HG02870 (cell line): Measurements from ENCODE around the gene ANK2.
"Not testable (repeated sequence)": the region's sequence is repeated elsewhere in the genome, so short reads cannot be mapped to it uniquely, and the experiment has no call there.

Experiments used
- ATAC-seq: cut with Tn5 transposase; IDR thresholded peaks from one replicate; pipeline ENCODE4 v1.9.1; 2021; ENCODE audit warnings: mild to moderate bottlenecking, moderate library complexity; ENCODE audit not compliant: unreplicated experiment

ANK2 gene

DNA sequence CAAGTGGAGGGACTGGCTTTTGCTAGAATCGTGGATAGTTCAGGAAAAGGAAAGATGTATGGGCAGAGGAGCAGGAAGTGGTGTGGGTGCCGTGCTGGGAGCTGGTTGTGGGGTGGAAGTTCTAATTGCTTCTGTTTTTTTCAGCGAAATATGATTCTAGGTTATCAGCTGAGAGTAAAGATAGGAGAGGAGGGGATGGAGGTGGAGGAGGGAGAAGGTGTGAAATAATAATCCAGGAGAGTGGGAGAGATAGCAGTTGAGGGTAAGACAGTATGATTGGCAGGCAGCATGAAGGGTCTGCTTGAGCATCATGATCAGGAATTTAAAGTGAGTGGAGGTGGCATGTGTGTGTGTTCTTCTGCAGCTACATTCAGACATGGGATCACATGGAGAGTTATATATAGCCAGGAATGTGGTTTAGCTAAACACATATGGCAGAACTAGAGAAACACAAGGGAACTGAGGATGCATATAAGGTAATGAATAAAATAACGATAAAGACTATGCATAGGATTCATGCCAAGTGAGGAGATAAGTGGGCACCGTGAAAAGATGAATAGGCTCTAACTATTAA is 133.7 kb downstream of the ANK2 start:
- no peak for ATAC-seq

DNA sequence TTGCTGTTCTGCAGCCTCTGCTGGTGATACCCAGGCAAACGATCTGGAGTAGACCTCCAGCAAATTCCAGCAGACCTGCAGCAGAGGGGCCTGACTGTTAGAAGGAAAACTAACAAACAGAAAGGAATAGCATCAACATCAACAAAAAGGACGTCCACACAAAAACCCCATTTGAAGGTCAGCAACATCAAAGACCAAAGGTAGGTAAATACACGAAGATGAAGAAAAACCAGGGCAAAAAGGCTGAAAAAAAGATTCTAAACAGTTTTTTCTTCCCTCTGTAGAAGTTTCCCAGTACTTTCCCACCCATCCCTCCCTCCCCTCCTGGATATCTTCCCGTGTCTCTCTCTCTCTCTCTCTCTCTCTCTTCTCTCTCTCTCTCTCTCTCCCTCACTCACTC is 136.8 kb downstream of the ANK2 start:
- not testable (repeated sequence) for ATAC-seq

DNA sequence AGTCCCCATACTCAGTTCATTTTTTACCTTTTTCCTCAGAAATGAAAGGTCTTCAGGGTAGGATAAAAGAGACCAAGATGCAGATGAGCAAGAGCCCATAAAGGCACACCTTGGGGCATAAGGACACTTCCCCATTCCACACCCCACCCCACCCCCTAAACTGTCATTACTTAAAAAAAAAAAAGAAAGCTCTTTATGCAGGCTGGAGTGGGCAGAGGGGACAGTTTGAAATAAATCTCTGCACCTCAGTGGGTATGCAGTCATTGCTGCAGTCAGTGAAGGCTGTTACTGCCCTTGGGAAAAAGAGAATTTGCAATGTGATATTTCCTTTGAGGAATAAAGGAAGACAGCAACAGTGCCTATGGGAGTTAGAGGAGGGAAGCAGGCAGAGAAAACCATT is 137.5 kb downstream of the ANK2 start:
- ATAC-seq = no peak

DNA sequence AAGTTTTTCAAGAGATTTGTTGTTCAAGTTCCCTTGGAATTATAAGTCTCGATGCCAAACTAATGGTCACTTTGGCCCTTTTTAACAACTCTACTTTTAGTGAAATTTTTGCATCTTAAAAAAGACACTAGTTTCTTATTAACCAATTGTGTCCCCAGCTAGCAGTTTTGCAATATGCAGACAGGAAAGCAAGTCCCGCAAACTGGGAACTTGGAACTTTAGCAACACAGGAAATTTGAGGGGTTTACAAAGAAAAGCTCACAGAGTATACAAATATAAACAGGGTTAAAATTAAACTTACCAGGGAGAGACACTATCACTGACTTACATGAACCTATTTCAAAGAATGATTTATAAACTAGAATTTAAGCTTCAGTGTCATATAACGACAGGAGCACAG is 137.9 kb downstream of the ANK2 start:
- ATAC-seq = no peak

DNA sequence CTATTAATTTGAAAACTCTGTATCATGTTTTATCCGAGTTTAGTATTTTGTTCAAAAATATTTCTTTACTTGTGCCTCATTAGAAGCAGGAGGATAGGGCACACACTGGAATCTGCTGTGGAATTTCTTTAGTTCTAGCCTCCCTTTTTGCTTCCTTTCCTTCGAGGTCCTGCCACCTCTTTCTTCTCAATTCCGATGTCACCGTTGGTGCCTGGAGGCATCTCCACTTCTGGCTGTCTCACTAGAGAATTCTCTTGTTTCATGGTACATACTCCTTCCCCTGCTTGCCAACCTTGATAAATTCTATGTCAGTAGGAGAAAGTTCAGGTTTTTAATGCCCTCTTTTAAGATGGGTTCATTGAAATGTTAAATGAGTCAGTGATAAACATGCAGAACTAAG is 140.1 kb downstream of the ANK2 start:
- ATAC-seq = no peak

DNA sequence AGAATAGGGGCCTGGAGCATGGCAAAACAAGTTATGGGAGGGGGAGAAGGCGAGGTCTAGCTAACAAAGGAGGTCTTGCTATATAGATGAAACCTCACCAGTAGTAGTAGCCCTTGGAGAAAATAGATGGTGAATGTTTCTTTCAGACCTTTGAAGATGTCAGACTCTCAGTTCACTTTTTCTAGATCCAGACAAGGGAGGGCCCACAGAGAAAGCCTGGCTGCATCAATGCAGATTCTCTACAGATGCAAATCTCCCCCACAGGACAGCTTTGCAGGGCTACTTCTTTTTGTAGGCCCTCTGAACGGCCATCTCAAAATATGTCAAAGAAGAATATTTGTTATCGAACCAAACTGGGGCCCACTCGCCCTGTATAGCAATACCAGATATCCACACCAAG is 159.7 kb downstream of the ANK2 start:
- ATAC-seq = peak; percentile 73

DNA sequence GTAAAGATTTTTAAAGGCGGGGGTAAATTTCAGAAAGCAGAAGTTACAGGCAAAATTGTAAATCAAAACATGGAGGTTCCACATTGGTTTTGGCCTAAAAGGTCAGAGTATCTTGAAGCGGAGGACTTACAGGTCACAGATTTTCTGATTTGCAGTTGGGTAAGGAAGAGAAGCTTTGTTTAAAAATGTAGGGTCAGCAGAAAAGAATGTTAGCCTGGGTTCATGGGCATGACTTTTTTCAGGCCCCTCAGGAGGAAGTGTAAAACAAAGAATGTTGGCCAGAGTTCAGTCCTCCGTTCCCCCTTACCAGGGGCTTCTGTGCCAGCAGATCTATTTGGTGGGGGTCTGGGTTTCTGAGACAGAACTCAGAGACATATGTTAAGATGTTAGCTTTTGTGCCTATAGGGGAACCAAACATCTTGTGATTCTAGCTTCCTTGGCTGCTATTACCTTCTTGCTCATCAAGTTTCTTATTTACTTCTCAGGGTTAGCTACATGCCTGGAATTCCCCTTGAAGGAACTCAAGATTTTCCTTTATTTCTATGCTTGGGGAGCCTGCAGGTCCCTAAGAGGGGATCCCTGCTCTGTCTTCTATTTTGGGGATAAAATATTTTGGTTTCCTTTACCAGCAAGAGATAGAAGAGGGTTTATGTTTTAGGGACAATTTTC is 160.3 kb downstream of the ANK2 start:
- no peak for ATAC-seq

DNA sequence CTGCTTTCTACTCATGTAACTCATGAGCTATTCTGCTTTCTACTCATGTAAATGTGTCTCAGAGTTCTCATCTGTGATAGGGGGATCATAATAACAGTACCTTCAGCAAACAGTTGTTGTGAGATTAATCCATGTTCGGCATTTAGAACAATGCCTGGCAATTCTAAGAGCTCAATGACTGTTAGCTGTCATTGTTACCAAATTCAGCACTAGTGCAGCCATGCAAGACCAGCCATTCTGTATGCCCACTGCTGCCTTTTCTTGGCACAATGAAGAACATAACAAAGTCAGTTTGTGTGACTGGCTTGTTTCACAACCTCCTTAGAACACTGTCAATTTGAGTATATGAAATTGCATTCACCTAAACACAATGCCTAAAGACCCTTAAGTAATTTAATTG is 163.2 kb downstream of the ANK2 start:
- ATAC-seq = no peak

DNA sequence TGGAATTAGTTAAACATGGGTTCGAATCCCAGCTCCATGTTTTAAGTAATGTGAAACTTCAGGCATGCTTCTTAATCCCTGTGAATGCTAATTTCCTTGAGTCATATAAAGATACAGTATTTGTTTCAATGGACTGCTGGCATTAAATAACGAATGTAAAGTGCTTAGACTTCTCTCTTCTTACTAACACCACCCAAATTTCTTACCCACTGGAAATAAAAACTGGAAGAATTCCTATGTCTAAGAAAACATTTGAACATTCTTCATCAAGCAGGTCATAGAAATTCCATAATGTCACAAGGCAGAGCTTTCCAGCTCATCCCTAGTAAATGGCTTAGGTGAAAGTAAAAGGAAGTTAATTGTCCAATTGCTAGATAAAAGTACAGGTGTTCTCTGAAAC is 172.5 kb downstream of the ANK2 start:
- no peak for ATAC-seq

DNA sequence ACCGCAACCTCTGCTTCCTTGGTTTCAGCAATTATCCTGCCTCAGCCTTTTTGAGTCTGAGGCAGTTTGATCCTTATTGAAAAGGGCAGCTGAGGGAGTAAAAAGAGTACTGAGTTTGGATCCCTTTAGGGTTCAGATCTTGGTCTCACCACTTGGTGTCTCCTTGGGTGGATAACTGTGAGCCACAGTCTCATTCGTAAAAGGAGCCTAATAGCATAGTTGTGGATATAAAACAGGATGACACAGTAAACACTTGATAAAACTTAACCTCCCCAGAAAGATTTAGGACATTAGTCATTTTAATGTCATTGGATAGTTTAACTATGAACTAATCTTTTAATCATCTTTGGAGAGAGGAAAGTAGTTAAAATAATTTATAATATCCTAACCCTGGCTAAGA is 173.0 kb downstream of the ANK2 start:
- no peak for ATAC-seq

DNA sequence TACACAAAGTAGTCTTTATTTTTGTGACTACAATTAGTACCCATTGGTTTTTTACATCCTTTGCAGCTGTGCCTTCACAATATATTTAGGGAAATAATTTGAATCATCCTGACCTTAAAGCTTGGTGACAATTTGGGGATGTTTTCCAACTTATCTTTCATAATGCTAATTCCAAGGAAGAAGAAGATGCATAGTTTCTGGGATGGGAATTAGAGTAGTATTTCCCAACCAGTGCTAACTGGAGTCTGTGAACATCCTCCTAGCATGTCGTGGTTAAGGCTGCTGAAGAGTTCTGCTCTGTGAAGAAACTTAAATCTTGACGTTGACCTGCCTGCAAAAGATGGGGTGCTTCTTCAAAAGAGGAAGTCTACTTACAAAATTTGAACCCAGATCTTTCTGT is 173.5 kb downstream of the ANK2 start:
- no peak for ATAC-seq

DNA sequence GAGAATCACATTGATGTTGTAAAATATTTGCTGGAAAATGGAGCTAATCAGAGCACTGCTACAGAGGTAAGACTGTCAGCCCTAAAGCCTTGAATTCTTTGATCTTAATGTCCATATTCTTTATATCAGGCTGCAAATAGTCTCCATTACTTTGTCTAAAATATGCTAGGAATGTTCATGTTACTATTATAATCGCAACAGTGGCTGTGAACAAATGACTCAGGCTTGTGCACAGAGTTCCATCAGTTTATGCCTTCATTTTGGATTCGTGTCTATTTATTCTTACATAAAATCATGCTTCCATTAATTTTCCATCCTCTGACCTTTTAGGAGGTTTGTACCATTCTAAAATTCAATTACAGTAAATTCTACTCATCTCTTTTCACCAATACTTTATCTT is 182.7 kb downstream of the ANK2 start:
- ATAC-seq = no peak

DNA sequence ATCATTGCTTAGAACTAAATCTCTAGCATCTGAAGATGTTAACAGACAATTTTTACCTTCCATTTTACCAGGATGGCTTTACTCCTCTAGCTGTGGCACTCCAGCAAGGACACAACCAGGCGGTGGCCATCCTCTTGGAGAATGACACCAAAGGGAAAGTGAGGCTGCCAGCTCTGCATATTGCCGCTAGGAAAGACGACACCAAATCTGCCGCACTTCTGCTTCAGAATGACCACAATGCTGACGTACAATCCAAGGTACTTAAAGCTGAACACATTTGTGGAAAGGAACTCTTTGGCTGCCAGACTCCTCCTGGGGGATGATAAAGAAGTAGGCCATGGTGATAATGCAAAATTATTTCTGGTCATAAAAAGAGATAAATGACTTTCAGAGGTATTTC is 187.5 kb downstream of the ANK2 start:
- no peak for ATAC-seq

DNA sequence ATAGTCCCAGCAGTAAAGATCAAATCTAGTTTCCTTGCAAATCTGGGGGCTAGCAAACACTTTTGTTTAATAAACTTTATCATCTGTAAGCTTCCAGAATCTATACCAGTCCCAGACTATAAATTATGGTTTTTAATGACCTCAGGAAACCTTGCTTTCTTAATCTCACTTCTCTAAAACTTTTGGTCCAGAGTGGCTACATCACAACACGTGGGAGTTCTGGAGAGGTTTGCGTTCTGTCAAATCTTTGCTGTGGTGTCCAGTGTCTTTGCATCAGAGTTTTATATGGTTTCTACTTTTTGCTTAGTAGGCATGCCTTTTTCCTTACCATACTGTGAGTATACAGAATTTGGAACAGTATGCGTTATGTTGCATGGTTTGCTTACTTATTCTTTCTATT is 193.9 kb downstream of the ANK2 start:
- no peak for ATAC-seq

DNA sequence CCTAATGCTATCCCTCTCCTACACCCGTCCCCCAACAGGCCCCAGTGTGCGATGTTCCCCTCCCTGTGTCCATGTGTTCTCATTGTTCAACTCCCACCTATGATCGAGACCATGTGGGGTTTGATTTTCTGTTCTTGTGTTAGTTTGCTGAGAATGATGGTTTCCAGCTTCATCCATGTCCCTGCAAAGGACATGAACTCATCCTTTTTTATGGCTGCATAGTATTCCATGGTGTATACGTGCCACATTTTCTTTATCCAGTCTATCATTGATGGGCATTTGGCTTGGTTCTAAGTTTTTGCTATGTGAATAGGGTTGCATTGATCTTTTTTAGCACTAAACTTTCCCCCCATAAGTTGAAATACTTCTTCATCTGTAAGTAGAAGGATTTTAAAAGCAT is 195.3 kb downstream of the ANK2 start:
- not testable (repeated sequence) for ATAC-seq

DNA sequence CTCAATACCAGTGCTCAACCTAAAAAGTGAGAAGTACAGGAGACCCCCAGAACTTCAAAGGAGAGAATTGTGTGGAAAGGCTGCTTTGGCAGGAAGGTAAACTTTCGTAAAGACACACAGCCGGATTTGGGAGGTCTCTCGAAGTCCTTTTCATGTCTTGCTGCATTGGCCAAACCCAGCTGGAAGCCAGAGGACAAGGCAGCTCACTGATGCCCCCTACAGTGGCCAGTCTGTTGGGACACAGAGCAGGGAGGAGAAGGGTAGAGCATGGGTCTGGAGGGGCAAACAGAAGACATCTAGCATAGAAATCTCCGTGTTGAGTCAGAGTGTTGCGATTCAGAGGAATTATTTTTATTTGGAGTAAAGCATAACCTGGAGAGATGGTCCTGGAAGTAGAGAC is 198.9 kb downstream of the ANK2 start:
- no peak for ATAC-seq

DNA sequence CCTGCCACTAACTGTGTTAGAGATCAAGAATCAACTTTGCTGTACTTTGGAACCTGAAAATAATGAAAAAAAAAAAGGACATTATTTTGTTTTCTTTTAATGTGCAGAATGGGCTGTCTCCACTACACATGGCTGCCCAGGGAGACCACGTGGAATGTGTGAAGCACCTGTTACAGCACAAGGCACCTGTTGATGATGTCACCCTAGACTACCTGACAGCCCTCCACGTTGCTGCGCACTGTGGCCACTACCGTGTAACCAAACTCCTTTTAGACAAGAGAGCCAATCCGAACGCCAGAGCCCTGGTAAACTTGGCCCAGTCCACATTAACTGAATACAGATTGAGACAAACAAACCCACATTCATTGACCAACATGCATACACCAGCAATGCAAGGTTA is 206.2 kb downstream of the ANK2 start:
- no peak for ATAC-seq

DNA sequence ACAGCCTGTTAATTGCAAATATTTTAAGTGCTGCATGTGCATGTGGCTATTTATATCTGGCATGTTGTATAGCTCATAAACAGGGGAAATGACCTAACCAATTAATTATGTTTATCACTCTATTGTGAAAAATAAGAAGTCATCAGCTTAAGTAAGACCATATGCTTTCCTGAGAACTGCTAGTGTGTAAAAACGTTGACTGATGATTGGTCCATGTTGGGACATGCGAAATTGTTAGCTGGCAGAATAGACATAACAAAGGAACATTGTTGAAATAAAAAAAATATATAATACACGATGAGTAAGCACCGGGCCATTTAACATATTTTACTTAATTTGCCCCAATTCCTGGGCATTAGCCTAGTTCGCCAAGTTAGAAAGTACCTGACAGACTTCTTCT is 207.5 kb downstream of the ANK2 start:
- no peak for ATAC-seq

DNA sequence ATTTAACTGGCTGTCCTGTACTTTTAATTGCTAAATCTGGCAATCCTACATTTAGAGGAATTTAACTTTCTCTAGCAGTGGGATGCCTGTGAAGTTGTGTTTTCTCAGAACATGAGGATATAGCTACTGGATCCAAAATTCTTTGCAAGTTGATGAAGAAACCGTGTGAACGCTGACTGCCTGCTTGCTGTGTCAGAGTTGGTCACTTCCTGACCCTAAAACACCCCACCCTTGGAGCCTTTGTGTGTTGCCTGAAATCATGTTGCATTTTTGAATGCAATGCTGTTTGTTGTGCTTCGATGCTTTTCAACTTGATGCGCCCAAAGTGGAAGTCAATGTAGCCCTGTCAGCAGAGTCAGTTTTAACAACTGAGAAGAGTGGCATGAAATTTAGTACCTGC is 211.2 kb downstream of the ANK2 start:
- no peak for ATAC-seq

DNA sequence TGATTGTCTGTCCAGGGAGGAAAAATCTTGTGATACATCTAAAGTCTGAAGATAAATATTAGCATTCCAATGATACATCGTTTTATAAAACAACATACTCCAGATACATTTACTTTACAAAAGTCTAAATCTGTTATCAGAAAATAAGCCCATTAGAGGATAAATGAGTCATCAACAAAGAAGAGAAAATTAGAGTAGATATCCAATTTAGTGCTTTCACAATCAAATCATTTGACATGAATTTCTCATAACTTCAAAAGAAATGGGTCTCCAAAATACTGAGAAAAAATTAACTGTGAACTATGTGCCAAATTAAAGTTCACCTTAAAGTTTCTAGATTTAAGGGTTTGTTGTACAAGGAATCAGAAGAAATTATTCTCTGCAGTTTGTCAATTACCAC is 213.8 kb downstream of the ANK2 start:
- ATAC-seq = no peak

DNA sequence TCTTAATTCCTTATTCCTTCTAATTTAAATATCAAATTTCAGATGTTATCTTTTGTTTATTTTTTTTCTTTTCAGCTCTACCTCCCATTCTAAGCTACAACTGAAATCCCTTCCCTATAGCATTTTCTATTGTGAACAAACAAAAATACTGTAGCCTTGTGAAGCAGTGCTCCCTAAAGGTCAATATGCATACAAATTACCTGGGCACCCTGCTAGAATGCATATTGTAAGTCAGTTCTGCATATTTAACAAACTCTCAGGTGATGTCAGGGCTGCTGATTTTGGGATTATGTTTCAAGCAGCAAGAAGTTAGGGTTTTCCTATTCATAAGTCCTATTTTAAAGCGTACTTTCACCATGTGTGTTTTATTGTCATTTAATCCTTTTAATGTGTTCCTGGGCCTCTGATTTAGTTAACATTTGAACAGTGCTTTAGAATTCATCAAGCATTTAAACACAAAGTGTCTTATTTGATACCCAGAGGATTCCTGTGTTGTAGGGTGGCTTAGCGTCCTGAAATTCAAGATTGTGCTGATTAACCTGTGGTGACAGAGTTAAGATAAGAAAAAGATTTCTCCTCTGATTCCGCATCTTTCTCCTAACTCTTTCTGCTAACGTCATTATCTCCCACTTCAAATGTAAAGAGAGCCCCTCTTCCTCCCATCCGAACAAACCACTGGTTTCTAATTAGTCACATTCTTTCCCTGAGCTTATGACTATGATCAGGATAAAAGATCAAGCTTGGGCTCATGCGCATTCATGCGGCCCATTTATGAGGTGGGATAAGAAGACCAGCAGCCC is 221.3 kb downstream of the ANK2 start:
- no peak for ATAC-seq

DNA sequence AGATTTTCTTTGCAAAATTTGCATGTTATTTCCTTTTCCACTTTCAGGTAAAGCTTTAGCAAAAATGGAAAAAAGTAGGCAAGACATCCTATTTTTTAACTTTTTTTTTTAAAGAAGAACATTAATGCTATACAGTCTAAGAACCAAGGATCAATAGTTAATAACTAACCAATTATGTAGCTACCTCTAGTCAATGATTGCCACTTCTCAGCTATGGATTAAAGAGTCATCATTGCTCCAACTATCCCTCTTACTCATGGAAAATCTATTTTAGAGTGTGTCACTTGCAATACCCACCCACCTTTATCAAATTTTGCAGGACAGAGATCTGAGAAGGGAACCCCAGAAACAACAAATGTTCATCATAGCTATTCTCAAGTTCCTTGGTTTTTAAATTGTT is 223.1 kb downstream of the ANK2 start:
- ATAC-seq = no peak
